Immature natural killer cell (primary cell): ENCODE measurements around the gene PYCARD. TPM values are rescaled to one million over a fixed set of nuclear protein-coding genes. Genes with fewer than 3 reads are reported as not detected.

ENCODE experiments used
- DNase-seq, 3 donors: peaks; one replicate each; pipeline ENCODE4 v3.0.0; 2022; ENCODE audit warnings: mixed read lengths in 1 of 3
- H3K27ac Mint-ChIP-seq, 6 donors: one replicate each; pipeline ENCODE4 v1.8.0; 2020; ENCODE audit warnings: mixed read lengths in 6 of 6, mild to moderate bottlenecking in 5 of 6, inconsistent platforms in 4 of 6, moderate library complexity in 3 of 6
- H3K27me3 Mint-ChIP-seq, 3 donors: one replicate each; pipeline ENCODE4 v1.8.0; 2020 to 2021; ENCODE audit warnings: low read depth in 3 of 3, mild to moderate bottlenecking in 3 of 3, mixed read lengths in 3 of 3, moderate library complexity in 3 of 3, inconsistent platforms in 1 of 3
- H3K36me3 Mint-ChIP-seq, 3 donors: one replicate each; pipeline ENCODE4 v1.8.0; 2020; ENCODE audit warnings: mixed read lengths in 3 of 3, inconsistent platforms in 2 of 3, mild to moderate bottlenecking in 2 of 3
- H3K4me1 Mint-ChIP-seq, 2 donors: one replicate each; pipeline ENCODE4 v1.8.0; 2020; ENCODE audit warnings: inconsistent platforms in 2 of 2, mild to moderate bottlenecking in 2 of 2, mixed read lengths in 2 of 2, moderate library complexity in 1 of 2
- H3K4me3 Mint-ChIP-seq, 5 donors: one replicate each; pipeline ENCODE4 v1.8.0; 2020; ENCODE audit warnings: mild to moderate bottlenecking in 5 of 5, mixed read lengths in 5 of 5, inconsistent platforms in 3 of 5, moderate library complexity in 3 of 5
- H3K9me3 Mint-ChIP-seq, 6 donors: one replicate each; pipeline ENCODE4 v1.8.0; 2020; ENCODE audit warnings: mild to moderate bottlenecking in 6 of 6, mixed read lengths in 6 of 6, inconsistent platforms in 4 of 6, moderate library complexity in 3 of 6
- polyA plus RNA-seq, 3 donors: library from polyadenylated mRNA; unstranded; fragments of 300-500 nt; fragmentation: Illumina TruSeq; gene quantifications; one replicate each; pipeline ENCODE4 v1.2.3, GENCODE V29; 2021

PYCARD gene
- polyA plus RNA-seq, 3 donors from 2014 or later: 91.2 to 133 (median 118) TPM

- Mint-ChIP-seq H3K27ac (no peak overlapping the region), H3K27me3 (peaks cover 0 to 4% (median 2%) of the 10 kb centered on the region in 3 donors), H3K36me3 (no peaks in the 10 kb centered on the region), H3K4me1 (no peaks in the 10 kb centered on the region), H3K9me3 (no peaks in the 10 kb centered on the region), H3K4me3 (no peak overlapping the region)
- no peak for DNase-seq
These were observed 21.8 kb upstream of the PYCARD start for GRCh38 chr16:31224092-31224955.

- Mint-ChIP-seq H3K4me1 (no peaks in the 10 kb centered on the region), H3K9me3 (no peaks in the 10 kb centered on the region), H3K4me3 (no peak overlapping the region), H3K27ac (no peak overlapping the region), H3K36me3 (no peaks in the 10 kb centered on the region), H3K27me3 (peaks cover 2 to 4% (median 2%) of the 10 kb centered on the region in 3 donors)
- DNase-seq: no peak
These were observed 20.5 kb upstream of the PYCARD start for GRCh38 chr16:31223044-31223443.

DNA sequence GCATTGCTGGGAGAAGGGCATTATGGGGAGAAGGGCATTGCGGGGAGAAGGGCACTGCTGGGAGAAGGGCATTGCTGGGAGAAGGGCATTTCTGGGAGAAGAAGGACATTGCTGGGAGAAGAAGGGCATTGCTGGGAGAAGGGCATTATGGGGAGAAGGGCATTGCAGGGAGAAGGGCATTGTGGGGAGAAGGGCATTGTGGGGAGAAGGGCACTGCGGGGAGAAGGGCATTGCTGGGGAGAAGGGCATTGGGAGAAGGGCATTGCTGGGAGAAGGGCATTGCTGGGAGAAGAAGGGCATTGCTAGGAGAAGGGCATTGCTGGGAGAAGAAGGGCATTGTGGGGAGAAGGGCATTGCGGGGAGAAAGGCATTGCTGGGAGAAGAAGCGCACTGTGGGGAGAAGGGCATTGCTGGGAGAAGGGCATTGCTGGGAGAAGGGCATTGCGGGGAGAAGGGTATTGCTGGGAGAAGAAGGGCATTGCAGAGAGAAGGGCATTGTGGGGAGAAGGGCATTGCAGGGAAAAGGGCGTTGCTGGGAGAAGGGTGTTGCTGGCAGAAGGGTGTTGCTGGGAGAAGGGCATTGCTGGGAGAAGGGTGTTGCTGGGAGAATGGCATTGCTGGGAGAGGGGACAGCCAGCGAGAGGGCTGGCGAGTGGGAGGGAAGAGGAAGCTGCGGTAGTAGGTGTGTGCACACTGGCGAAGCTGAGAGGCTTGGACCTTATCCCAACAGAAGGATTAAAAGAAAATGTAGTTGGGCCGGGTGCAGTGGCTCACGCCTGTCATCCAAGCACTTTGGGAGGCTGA lies 19.0 kb upstream of the PYCARD start:
- no peaks in the 10 kb centered on the region for H3K36me3 Mint-ChIP-seq
- DNase-seq: no peak
- H3K4me1 Mint-ChIP-seq: peaks cover 6% of the 10 kb centered on the region in 2 donors
- H3K4me3 Mint-ChIP-seq: no peak overlapping the region
- H3K27ac Mint-ChIP-seq: no peak overlapping the region
- H3K27me3 Mint-ChIP-seq: peaks cover 8 to 11% (median 11%) of the 10 kb centered on the region in 3 donors
- no peaks in the 10 kb centered on the region for H3K9me3 Mint-ChIP-seq

GRCh38 chr16:31219154-31219741 lies 16.7 kb upstream of the PYCARD start:
- Mint-ChIP-seq H3K9me3 (no peaks in the 10 kb centered on the region), H3K36me3 (no peaks in the 10 kb centered on the region), H3K27ac (no peak overlapping the region), H3K27me3 (peaks cover 14 to 17% (median 15%) of the 10 kb centered on the region in 3 donors), H3K4me3 (no peak overlapping the region), H3K4me1 (peaks cover 17 to 23% of the 10 kb centered on the region in 2 donors)
- DNase-seq: no peak

DNA sequence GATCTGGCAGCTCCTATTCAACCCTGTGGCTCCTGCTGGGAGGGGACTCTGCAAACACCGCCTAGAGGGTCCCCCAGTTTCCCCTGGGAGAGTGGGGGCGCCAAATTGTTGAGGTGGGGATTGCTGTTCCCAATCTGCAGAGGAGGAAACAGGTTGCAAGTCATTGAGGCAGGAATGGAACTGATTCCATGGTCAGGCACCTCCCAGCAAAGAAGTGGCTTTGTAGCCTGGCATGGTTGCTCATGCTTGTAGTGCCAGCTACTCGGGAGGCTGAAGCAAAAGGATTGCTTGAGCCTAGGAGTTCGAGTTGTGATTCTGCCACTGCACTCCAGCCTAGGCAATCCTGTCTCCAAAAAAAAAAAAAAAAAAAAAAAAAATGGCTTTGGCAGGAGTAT lies 14.6 kb upstream of the PYCARD start:
- no peaks in the 10 kb centered on the region for H3K36me3 Mint-ChIP-seq
- H3K27me3 Mint-ChIP-seq: peaks cover 14 to 17% (median 17%) of the 10 kb centered on the region in 3 donors
- no peak overlapping the region for H3K27ac Mint-ChIP-seq
- no peaks in the 10 kb centered on the region for H3K9me3 Mint-ChIP-seq
- H3K4me1 Mint-ChIP-seq: peaks cover 17 to 23% of the 10 kb centered on the region in 2 donors
- no peak for DNase-seq
- H3K4me3 Mint-ChIP-seq: peak overlapping the region; percentile 65 to 91 (median 88)

GRCh38 chr16:31216422-31217135 lies 14.0 kb upstream of the PYCARD start, which contains the start of gene PYDC1:
TSS of gene PYDC1 (minus strand) at chr16:31217135. CDS start at chr16:31217028, 107 bp downstream.
- Mint-ChIP-seq H3K27me3 (peaks cover 11 to 19% (median 17%) of the 10 kb centered on the region in 3 donors), H3K4me3 (peak within 1 kb of the TSS; percentile 82 to 91 (median 88)), H3K9me3 (no peaks in the 10 kb centered on the region), H3K36me3 (no peaks in the 10 kb centered on the region), H3K4me1 (peaks cover 17 to 23% of the 10 kb centered on the region in 2 donors), H3K27ac (peak within 1 kb of the TSS in 1 of 6 donors; percentile 35)
- peak in 2 of 3 donors; percentile 20 to 30 for DNase-seq

DNA sequence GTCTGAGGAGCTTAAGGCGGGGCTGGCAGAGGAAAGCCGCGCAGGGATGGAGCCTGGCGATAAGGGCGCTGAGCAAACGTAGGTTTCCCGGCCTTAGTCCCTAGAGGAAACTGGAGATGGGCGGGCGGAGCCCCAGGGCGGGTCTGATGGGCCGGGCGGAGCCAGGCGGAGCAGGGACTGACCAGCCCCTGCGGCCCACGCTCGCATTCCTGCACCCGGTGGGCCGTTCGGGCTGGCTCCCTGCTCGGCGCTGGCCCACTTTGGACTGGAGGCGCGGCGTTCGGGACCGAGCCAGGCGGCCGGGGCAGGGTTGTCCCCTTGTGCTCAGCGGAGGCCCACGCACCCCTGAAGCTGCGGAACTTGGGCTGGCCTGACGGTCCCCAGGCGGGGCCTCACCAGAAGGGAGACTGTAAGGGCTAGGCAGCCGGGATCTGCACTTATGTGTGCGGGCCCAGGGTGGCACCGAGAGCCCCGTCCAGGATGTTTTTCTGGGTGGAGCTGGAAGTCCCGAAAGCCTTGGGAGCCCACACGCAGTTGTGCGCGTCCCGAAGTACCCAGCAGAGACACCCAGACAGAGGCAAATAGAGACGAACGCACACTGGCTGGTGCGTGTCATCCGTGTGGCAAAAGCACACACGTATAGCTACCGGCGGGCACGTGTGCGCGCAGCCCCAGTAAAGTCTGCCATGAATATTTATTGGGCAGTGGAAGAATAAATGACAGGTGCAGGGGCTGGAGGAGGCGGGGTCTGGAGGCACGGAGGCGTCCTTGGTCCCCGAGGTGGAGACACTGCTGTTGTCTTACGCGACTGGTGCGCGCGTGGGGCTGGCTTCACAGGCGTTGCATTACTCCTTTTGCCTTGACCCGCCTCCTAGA lies 13.0 kb upstream of the PYCARD start:
- H3K27me3 Mint-ChIP-seq: peaks cover 11 to 21% (median 14%) of the 10 kb centered on the region in 3 donors
- peak overlapping the region; percentile 82 to 91 (median 88) for H3K4me3 Mint-ChIP-seq

GRCh38 chr16:31214708-31215286 lies 12.2 kb upstream of the PYCARD start:
- peaks cover 11 to 21% (median 14%) of the 10 kb centered on the region in 3 donors for H3K27me3 Mint-ChIP-seq
- peaks cover 17 to 23% of the 10 kb centered on the region in 2 donors for H3K4me1 Mint-ChIP-seq
- peak overlapping the region; percentile 74 to 89 (median 82) for H3K4me3 Mint-ChIP-seq
- H3K27ac Mint-ChIP-seq: no peak overlapping the region
- DNase-seq: no peak
- H3K36me3 Mint-ChIP-seq: no peaks in the 10 kb centered on the region
- H3K9me3 Mint-ChIP-seq: no peaks in the 10 kb centered on the region

More for the DNA sequence above, 13.0 kb upstream of the PYCARD start:
- no peak for DNase-seq
- H3K4me1 Mint-ChIP-seq: peaks cover 17 to 23% of the 10 kb centered on the region in 2 donors
- no peaks in the 10 kb centered on the region for H3K9me3 Mint-ChIP-seq
- H3K27ac Mint-ChIP-seq: peak overlapping the region in 1 of 6 donors; percentile 40
- H3K36me3 Mint-ChIP-seq: no peaks in the 10 kb centered on the region

GRCh38 chr16:31213877-31214707 lies 11.5 kb upstream of the PYCARD start, which contains the start of gene TRIM72:
TSS of gene TRIM72 (plus strand) at chr16:31214119. CDS start at chr16:31214739, 620 bp downstream.
- peaks cover 17 to 23% of the 10 kb centered on the region in 2 donors for H3K4me1 Mint-ChIP-seq
- H3K9me3 Mint-ChIP-seq: no peaks in the 10 kb centered on the region
- DNase-seq: no peak
- peaks cover 11 to 21% (median 14%) of the 10 kb centered on the region in 3 donors for H3K27me3 Mint-ChIP-seq
- H3K36me3 Mint-ChIP-seq: no peaks in the 10 kb centered on the region
- no peak within 1 kb of the TSS for H3K27ac Mint-ChIP-seq
- H3K4me3 Mint-ChIP-seq: peak within 1 kb of the TSS; percentile 74 to 89 (median 82)

GRCh38 chr16:31213342-31213741 lies 10.8 kb upstream of the PYCARD start:
- H3K27ac Mint-ChIP-seq: no peak overlapping the region
- no peaks in the 10 kb centered on the region for H3K9me3 Mint-ChIP-seq
- peak overlapping the region in 1 of 5 donors; percentile 52 for H3K4me3 Mint-ChIP-seq
- H3K4me1 Mint-ChIP-seq: peaks cover 17 to 23% of the 10 kb centered on the region in 2 donors
- DNase-seq: no peak
- H3K36me3 Mint-ChIP-seq: no peaks in the 10 kb centered on the region
- peaks cover 11 to 21% (median 14%) of the 10 kb centered on the region in 3 donors for H3K27me3 Mint-ChIP-seq

DNA sequence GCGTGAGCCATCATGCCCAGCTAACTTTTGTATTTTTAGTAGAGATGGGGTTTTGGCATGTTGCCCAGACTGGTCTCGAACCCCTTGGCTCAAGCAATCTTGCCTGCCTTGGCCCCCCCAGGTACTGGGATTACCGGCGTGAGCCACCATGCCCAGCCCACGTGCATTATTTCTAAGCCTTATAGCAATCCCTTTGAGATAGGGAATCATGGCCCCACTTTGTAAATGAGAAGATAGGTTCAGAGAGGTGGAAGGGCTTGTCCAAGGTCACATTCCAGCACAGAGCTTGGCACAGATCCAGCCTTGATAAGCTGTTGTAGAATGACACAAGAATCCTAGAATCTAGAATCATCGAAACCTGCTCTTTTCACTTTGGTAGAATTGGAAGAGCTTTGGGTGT lies 4.2 kb upstream of the PYCARD start:
- Mint-ChIP-seq H3K27me3 (peaks cover 0 to 3% (median 2%) of the 10 kb centered on the region in 3 donors), H3K36me3 (no peaks in the 10 kb centered on the region), H3K4me3 (no peak overlapping the region), H3K27ac (no peak overlapping the region), H3K9me3 (no peaks in the 10 kb centered on the region), H3K4me1 (peaks cover 11% of the 10 kb centered on the region in 2 donors)
- DNase-seq: no peak
